GM12891 (cell line): ENCODE results near the gene EXOC3L2.
"Not testable (repeated sequence)": the region's sequence is repeated elsewhere in the genome, so short reads cannot be mapped to it uniquely, and the experiment has no call there.

Experiments used
- DNase-seq: peaks from one replicate; pipeline ENCODE4 v3.0.0; 2011; ENCODE audit warnings: low spot score; ENCODE audit not compliant: insufficient read length
- FAIRE-seq: peaks from 2 replicates; lab custom pipeline; 2011; peaks lifted over from hg19 to GRCh38; lab: Jason Lieb, UNC
- PAX5 ChIP-seq: IDR thresholded peaks from 2 replicates; pipeline ENCODE4 v1.6.1; 2011; ENCODE audit warnings: low read length, moderate library complexity, mild to moderate bottlenecking; ENCODE audit not compliant: insufficient read depth, severe bottlenecking
- POLR2A ChIP-seq: IDR thresholded peaks from 2 replicates; pipeline ENCODE4 v1.6.1; 2011; ENCODE audit warnings: low read depth, low read length, control low read depth
- POLR2AphosphoS5 ChIP-seq: IDR thresholded peaks from 2 replicates; pipeline ENCODE4 v1.6.1; 2011; ENCODE audit warnings: low read depth, low read length, control low read depth
- POU2F2 ChIP-seq: IDR thresholded peaks from 2 replicates; pipeline ENCODE4 v1.6.1; 2011; ENCODE audit warnings: low read depth, mild to moderate bottlenecking, control low read depth, low read length, moderate library complexity
- SPI1 ChIP-seq: IDR thresholded peaks from 2 replicates; pipeline ENCODE4 v1.6.1; 2011; ENCODE audit warnings: low read depth, low read length, control low read depth
- TAF1 ChIP-seq: IDR thresholded peaks from 2 replicates; pipeline ENCODE4 v1.6.1; 2011; ENCODE audit warnings: low read depth, low read length, control low read depth

Gene EXOC3L2

DNA sequence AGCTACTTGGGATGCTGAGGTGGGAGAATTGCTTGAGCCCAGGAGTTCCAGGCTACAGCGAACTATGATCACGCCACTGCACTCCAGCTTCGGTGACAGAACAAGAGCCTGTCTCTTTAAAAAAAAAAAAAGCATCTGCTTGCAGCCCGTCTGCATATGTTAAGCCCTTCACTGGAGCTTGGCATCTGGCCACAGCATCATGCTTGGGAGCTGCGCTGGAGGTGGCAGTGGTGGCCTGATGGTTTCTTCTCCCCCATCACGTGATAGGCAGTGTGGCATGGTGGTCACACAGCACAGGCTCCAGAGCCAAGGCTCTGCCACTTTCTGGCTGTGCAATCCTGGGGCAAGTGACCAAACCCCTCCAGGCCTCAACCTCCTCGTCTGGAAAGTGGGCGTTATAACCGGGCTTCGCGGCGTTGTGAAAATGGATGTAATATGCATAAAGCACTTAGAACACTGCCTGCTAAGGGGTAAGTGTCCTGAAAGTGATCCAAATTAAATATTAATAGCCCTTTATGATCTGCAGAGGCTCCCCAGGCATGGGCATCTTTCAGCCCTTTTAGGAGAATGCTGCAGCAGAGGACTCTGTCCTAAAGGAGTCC is 30.3 kb upstream of the EXOC3L2 start:
- FAIRE-seq = no peak
- no peak for DNase-seq

DNA sequence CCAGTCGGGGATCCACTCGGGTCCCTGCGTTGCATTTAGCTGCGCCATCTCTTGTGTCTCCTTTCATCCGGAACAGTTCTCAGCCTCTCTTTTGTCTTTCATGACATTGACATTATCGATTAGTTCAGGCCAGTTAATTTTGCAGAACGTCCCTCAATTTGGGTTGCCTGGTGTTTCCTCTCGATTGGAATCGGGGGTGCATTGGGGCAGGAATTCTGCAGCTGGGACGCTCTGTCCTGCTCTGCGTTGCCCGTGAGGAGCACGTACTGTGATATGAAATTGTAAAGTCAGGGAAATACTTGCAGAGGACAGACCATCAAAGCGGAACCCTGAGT is 28.3 kb upstream of the EXOC3L2 start:
- no peak for DNase-seq
- no peak for FAIRE-seq
- TF ChIP-seq TAF1 = no peak
- no peak for TF ChIP-seq PAX5
- TF ChIP-seq POU2F2 = no peak
- TF ChIP-seq POLR2A = no peak
- TF ChIP-seq SPI1 = no peak
- no peak for TF ChIP-seq POLR2AphosphoS5

More for the DNA sequence above, 30.3 kb upstream of the EXOC3L2 start:
- TF ChIP-seq POLR2A = no peak
- no peak for TF ChIP-seq POU2F2
- TF ChIP-seq TAF1 = no peak
- no peak for TF ChIP-seq POLR2AphosphoS5
- TF ChIP-seq SPI1 = no peak
- no peak for TF ChIP-seq PAX5

DNA sequence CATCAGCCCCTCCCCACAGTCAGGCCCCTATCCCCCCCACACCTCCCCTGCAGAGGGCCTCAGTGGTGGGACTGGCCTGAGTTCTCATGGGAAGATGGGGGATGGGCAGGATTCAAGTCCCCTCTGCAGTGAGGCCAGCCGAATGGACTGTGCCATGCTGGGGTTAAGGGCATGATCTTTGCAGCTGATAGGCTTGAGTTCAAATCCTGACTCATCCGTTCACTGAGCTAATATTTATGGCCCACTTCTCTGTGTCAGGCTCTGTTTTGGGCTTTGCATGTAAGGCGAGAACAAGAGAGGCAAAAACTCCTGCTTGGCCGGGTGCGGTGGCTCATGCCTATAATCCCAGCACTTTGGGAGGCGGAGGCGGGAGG is 26.5 kb upstream of the EXOC3L2 start:
- no peak for FAIRE-seq
- no peak for TF ChIP-seq TAF1
- TF ChIP-seq POLR2AphosphoS5 = no peak
- no peak for TF ChIP-seq POU2F2
- no peak for TF ChIP-seq SPI1
- TF ChIP-seq POLR2A = no peak
- no peak for TF ChIP-seq PAX5
- no peak for DNase-seq

GRCh38 chr19:45271098-45271734 is 26.0 kb upstream of the EXOC3L2 start:
- FAIRE-seq = no peak
- TF ChIP-seq SPI1 (no peak), POLR2A (no peak), POU2F2 (no peak), TAF1 (no peak), PAX5 (no peak), POLR2AphosphoS5 (no peak)

DNA sequence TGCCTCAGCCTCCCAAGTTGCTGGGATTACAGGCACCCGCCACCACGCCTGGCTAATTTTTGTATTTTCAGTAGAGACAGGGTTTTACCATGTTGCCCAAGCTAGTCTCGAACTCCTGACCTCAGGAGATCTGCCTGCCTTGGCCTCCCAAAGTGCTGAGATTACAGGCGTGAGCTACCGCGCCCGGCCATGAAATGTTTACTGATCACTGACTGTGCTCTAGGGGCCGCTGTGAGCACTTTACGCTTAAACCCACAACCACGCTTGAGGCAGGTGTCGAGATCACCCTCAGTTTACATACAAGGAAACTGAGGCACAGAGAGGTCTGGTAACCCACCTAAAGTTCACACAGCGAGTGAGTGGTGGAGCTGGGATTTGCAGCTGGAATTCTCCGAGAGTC is 24.7 kb upstream of the EXOC3L2 start:
- FAIRE-seq, DNase-seq: not testable (repeated sequence)

More at GRCh38 chr19:45271098-45271734, 26.0 kb upstream of the EXOC3L2 start:
- no peak for DNase-seq

- FAIRE-seq = no peak
- no peak for TF ChIP-seq POU2F2
- no peak for TF ChIP-seq POLR2AphosphoS5
- no peak for TF ChIP-seq TAF1
- TF ChIP-seq PAX5 = no peak
- no peak for TF ChIP-seq POLR2A
- no peak for TF ChIP-seq SPI1
- no peak for DNase-seq
Measured at GRCh38 chr19:45267296-45267695, 22.1 kb upstream of the EXOC3L2 start.

GRCh38 chr19:45265375-45265774 is 20.2 kb upstream of the EXOC3L2 start:
- DNase-seq (no peak), FAIRE-seq (no peak)
- TF ChIP-seq POU2F2 (no peak), POLR2AphosphoS5 (no peak), PAX5 (no peak), SPI1 (no peak), POLR2A (no peak), TAF1 (no peak)

GRCh38 chr19:45264781-45265317 is 19.6 kb upstream of the EXOC3L2 start:
- TF ChIP-seq TAF1 (no peak), POLR2AphosphoS5 (no peak), POLR2A (no peak)
- DNase-seq (no peak), FAIRE-seq (no peak)

- TF ChIP-seq POU2F2 (no peak), SPI1 (no peak), POLR2AphosphoS5 (no peak), POLR2A (no peak), TAF1 (no peak), PAX5 (no peak)
- FAIRE-seq (no peak), DNase-seq (no peak)
Measured at GRCh38 chr19:45263013-45263412, 17.8 kb upstream of the EXOC3L2 start.

DNA sequence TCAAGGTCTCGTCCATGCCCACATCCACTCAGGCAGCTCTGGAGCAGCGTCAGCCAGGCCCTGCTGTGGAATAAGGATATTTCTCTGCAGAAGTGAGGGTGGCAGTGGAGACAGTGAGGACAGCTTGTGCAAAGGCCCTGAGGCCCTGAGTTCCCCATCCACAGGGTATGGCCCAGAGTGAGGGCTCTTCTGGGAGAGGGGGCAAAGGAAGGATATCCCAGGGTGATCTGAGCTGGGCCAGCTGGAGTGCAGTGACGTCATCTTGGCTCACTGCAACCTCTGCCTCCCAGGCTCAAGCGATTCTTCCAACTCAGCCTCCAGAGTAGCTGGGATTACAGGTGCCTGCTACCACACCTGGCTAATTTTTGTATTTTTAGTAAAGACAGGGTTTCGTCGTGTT is 17.4 kb upstream of the EXOC3L2 start:
- FAIRE-seq (no peak), DNase-seq (no peak)
- TF ChIP-seq POU2F2 (no peak), PAX5 (no peak)

DNA sequence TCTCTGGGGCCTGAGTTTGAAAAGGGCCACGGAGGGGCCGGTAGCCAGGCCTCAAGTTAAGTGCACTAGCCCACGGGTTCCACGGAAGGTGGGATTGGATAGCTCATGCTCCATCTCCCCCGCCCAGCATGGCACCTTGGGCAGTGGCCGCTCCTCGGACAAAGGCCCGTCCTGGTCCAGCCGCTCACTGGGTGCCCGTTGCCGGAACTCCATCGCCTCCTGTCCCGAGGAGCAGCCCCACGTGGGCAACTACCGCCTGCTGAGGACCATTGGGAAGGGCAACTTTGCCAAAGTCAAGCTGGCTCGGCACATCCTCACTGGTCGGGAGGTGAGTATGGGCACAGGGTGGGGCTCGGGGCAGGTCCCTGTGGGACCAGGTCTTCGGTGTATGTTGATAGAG is 13.7 kb upstream of the EXOC3L2 start:
- DNase-seq (no peak), FAIRE-seq (no peak)
- no peak for TF ChIP-seq PAX5
- TF ChIP-seq SPI1 = no peak
- TF ChIP-seq POU2F2 = no peak
- no peak for TF ChIP-seq POLR2A
- no peak for TF ChIP-seq POLR2AphosphoS5
- no peak for TF ChIP-seq TAF1
